ENCODE measurements around the gene PTPRN2. TPM values are rescaled to one million over a fixed set of nuclear protein-coding genes. Genes with fewer than 3 reads are reported as not detected.

PTPRN2 gene
- total and polyA plus RNA-seq, 9 of the 15 experiments (the other 6 are each of a cell fraction or from before 2014, with no cell fraction given), result not detected

- H3K4me1 ChIP-seq (replicated peaks in 1 of 2; ENCODE audit: control insufficient read depth in 2 of 2, insufficient read depth in 2 of 2, low read length in 2 of 2), result peaks cover 0 to 5% of the 10 kb centered on the region in 2 experiments; a peak in 1 of 5 replicates
- CTCF ChIA-PET (ENCODE audit: low intra/inter-chr PET ratio), result no interaction called here
- no peaks in the 10 kb centered on the region for H3K36me3 ChIP-seq (ENCODE audit: control insufficient read depth, insufficient read depth, low read length)
- POLR2A ChIA-PET, result no interaction called here
- no peak overlapping the region for H3K9ac ChIP-seq (ENCODE audit: insufficient read depth in 1 of 2, low read depth in 2 of 2, low read length in 2 of 2)
- no peaks in the 10 kb centered on the region for H3K79me2 ChIP-seq (ENCODE audit: control insufficient read depth, insufficient read depth, low read length)
- no peak overlapping the region for H3K4me3 ChIP-seq
- TF ChIP-seq, protein P1, sequence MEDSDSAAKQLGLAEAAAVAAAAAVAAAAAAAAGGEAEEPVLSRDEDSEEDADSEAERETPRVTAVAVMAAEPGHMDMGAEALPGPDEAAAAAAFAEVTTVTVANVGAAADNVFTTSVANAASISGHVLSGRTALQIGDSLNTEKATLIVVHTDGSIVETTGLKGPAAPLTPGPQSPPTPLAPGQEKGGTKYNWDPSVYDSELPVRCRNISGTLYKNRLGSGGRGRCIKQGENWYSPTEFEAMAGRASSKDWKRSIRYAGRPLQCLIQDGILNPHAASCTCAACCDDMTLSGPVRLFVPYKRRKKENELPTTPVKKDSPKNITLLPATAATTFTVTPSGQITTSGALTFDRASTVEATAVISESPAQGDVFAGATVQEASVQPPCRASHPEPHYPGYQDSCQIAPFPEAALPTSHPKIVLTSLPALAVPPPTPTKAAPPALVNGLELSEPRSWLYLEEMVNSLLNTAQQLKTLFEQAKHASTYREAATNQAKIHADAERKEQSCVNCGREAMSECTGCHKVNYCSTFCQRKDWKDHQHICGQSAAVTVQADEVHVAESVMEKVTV (CRISPR knock-in tag; IDR thresholded peaks at IDR 0.05), result no peak
- TF ChIP-seq, protein P2, sequence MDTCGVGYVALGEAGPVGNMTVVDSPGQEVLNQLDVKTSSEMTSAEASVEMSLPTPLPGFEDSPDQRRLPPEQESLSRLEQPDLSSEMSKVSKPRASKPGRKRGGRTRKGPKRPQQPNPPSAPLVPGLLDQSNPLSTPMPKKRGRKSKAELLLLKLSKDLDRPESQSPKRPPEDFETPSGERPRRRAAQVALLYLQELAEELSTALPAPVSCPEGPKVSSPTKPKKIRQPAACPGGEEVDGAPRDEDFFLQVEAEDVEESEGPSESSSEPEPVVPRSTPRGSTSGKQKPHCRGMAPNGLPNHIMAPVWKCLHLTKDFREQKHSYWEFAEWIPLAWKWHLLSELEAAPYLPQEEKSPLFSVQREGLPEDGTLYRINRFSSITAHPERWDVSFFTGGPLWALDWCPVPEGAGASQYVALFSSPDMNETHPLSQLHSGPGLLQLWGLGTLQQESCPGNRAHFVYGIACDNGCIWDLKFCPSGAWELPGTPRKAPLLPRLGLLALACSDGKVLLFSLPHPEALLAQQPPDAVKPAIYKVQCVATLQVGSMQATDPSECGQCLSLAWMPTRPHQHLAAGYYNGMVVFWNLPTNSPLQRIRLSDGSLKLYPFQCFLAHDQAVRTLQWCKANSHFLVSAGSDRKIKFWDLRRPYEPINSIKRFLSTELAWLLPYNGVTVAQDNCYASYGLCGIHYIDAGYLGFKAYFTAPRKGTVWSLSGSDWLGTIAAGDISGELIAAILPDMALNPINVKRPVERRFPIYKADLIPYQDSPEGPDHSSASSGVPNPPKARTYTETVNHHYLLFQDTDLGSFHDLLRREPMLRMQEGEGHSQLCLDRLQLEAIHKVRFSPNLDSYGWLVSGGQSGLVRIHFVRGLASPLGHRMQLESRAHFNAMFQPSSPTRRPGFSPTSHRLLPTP (IDR thresholded peaks at IDR 0.05; ENCODE audit: borderline replicate concordance, extremely low read depth, insufficient read length), result no peak
- TF ChIP-seq KLF16 (IDR thresholded peaks at IDR 0.05), result no peak
- TF ChIP-seq KDM2B (CRISPR knock-in tag; IDR thresholded peaks at IDR 0.05), result no peak
- TF ChIP-seq ZZZ3 (IDR thresholded peaks at IDR 0.05), result no peak
- TF ChIP-seq MCM5 (IDR thresholded peaks at IDR 0.05; ENCODE audit: low read depth), result no peak
- no peak for TF ChIP-seq ZNF644 (tag; IDR thresholded peaks at IDR 0.05; ENCODE audit: low read depth)
- no peak for TF ChIP-seq ZNF583 (CRISPR knock-in tag; IDR thresholded peaks at IDR 0.05)
- TF ChIP-seq PHF20 (IDR thresholded peaks at IDR 0.05; ENCODE audit: partially characterized antibody), result no peak
- no peak for TF ChIP-seq ZNF282 (CRISPR knock-in tag; IDR thresholded peaks at IDR 0.05)
- no peak for TF ChIP-seq FOXK1 (CRISPR knock-in tag; IDR thresholded peaks at IDR 0.05; ENCODE audit: borderline replicate concordance)
- no peak for TF ChIP-seq RB1 (IDR thresholded peaks at IDR 0.05; ENCODE audit: low read depth)
- TF ChIP-seq ILK (tag; IDR thresholded peaks at IDR 0.05; ENCODE audit: borderline replicate concordance, low read depth), result no peak
- TF ChIP-seq CEBPZ (IDR thresholded peaks at IDR 0.05; ENCODE audit: borderline replicate concordance, low read depth, low read length), result no peak
- H2AFZ ChIP-seq (ENCODE audit: low read depth, low read length), result no peak overlapping the region
- peaks cover 0 to 26% of the 10 kb centered on the region in 2 experiments; a peak in 2 of 5 replicates for H3K27me3 ChIP-seq (ENCODE audit: control insufficient read depth in 2 of 2, insufficient read depth in 2 of 2, low read length in 2 of 2)
- FAIRE-seq, result no peak
- H4K20me1 ChIP-seq (replicated peaks; ENCODE audit: control insufficient read depth, insufficient read depth, low read length), result no peaks in the 10 kb centered on the region
- intact Hi-C loops (cut with micrococcal nuclease), result no loop called here
- no peak for ATAC-seq
- DNase-seq (ENCODE audit: extremely low read depth in 1 of 4, low spot score in 3 of 4), result no peak
- H3K4me2 ChIP-seq (ENCODE audit: insufficient read depth, low read length), result no peak overlapping the region
- no peak overlapping the region for H3K27ac ChIP-seq (ENCODE audit: extremely low read depth, low read depth, low read length)
- no TSS peak for BruUV-seq (replicated peaks)
- H3K9me3 ChIP-seq (replicated peaks; ENCODE audit: control insufficient read depth, insufficient read depth, low read depth, low read length), result peaks cover 16% of the 10 kb centered on the region
- in situ Hi-C loops (cut with MboI), result no loop called here
- WGBS (ENCODE audit: insufficient coverage, low coverage, missing lambda C conversion rate), result 2% methylated on average over 17 of the region's 17 CpGs
- no peaks in the 10 kb centered on the region for H3K9me1 ChIP-seq (ENCODE audit: control insufficient read depth, insufficient read depth, low read length)
Observed at GRCh38 chr7:158324397-158325360, 262.9 kb downstream of the PTPRN2 start.
